H1 (cell line): ENCODE results near the gene SLC25A21. TPM values are rescaled to one million over a fixed set of nuclear protein-coding genes. Genes with fewer than 3 reads are reported as not detected.

Experiments used
- CTCF ChIA-PET: fragments of 300-600 bp; sonication (Branson Sonifier 250); formaldehyde crosslinking; loops from one replicate; lab custom pipeline; 2021; ENCODE audit not compliant: partially characterized antibody; lab: Charles Lee
- POLR2A ChIA-PET: fragments of 300-600 bp; sonication (Branson Sonifier 250); formaldehyde crosslinking; loops from one replicate; lab custom pipeline; 2021; ENCODE audit warnings: inconsistent platforms; ENCODE audit not compliant: partially characterized antibody; lab: Charles Lee
- DNase-seq, 2 experiments: peaks; one replicate each; pipeline versions ENCODE4 v3.0.0 to v3.0.0-alpha.2; 2010 to 2022; ENCODE audit warnings: low spot score in 2 of 2, low read depth in 1 of 2, mixed read lengths in 1 of 2
- FAIRE-seq: peaks from 2 replicates; lab custom pipeline; 2011; peaks lifted over from hg19 to GRCh38; lab: Jason Lieb, UNC
- H2AFZ ChIP-seq: 2 replicates; pipeline ENCODE4 v1.8.1; 2012; ENCODE audit warnings: low read length, inconsistent platforms
- H2AK5ac ChIP-seq: 2 replicates; pipeline ENCODE4 v1.6.1; 2013; ENCODE audit warnings: low read depth, low read length
- H2BK120ac ChIP-seq: replicated peaks from 2 replicates; pipeline ENCODE3; 2013; ENCODE audit warnings: low read depth, low read length, inconsistent platforms
- H2BK12ac ChIP-seq: 2 replicates; pipeline ENCODE4 v1.6.1; 2013; ENCODE audit warnings: low read depth, low read length
- H2BK15ac ChIP-seq: 2 replicates; pipeline ENCODE4 v1.6.1; 2013; ENCODE audit warnings: low read length
- H2BK20ac ChIP-seq: 2 replicates; pipeline ENCODE4 v1.6.1; 2013; ENCODE audit warnings: low read length
- H2BK5ac ChIP-seq: 2 replicates; pipeline ENCODE4 v1.6.1; 2013; ENCODE audit warnings: low read depth, low read length
- H3K14ac ChIP-seq: 2 replicates; pipeline ENCODE4 v1.6.1; 2013; ENCODE audit warnings: inconsistent platforms; ENCODE audit not compliant: insufficient read length
- H3K18ac ChIP-seq: 2 replicates; pipeline ENCODE4 v1.6.1; 2013; ENCODE audit warnings: low read length; ENCODE audit errors: extremely low read depth
- H3K23ac ChIP-seq: 2 replicates; pipeline ENCODE4 v1.6.1; 2013; ENCODE audit warnings: inconsistent platforms; ENCODE audit not compliant: insufficient read length
- H3K23me2 ChIP-seq: 2 replicates; pipeline ENCODE4 v1.6.1; 2013; ENCODE audit warnings: low read depth, low read length
- H3K27ac ChIP-seq: 2 replicates; pipeline ENCODE4 v1.6.1; 2011; ENCODE audit warnings: low read depth, low read length, inconsistent platforms
- H3K27me3 ChIP-seq, 4 experiments: replicated peaks in 1 of 4; 1 replicate in 1 of 4; 2 replicates in 3 of 4; pipeline versions ENCODE4 v1.6.1 to v1.8.1; 2011 to 2013; ENCODE audit warnings: low read length in 3 of 4, mild to moderate bottlenecking in 3 of 4, inconsistent platforms in 2 of 4, mixed read lengths in 2 of 4, moderate library complexity in 1 of 4; ENCODE audit not compliant: control insufficient read depth in 3 of 4, insufficient read depth in 3 of 4; ENCODE audit errors: extremely low read depth in 1 of 4
- H3K36me3 ChIP-seq, 4 experiments: 2 replicates each; pipeline versions ENCODE4 v1.6.1 to v1.8.1; 2011 to 2013; ENCODE audit warnings: mild to moderate bottlenecking in 4 of 4, low read length in 3 of 4, moderate library complexity in 2 of 4, control low read depth in 1 of 4, inconsistent platforms in 1 of 4; ENCODE audit not compliant: insufficient read depth in 4 of 4, control insufficient read depth in 2 of 4
- H3K4ac ChIP-seq: replicated peaks from 2 replicates; pipeline ENCODE3; 2013; ENCODE audit warnings: low read length, low read depth, mixed read lengths, inconsistent platforms; ENCODE audit not compliant: insufficient read length
- H3K4me1 ChIP-seq, 4 experiments: replicated peaks in 1 of 4; 1 replicate in 1 of 4; 2 replicates in 3 of 4; pipeline versions ENCODE4 v1.6.1 to v1.8.1; 2011 to 2013; ENCODE audit warnings: low read length in 3 of 4, inconsistent platforms in 2 of 4, mixed read lengths in 1 of 4; ENCODE audit not compliant: insufficient read depth in 4 of 4, control insufficient read depth in 3 of 4
- H3K4me2 ChIP-seq, 2 experiments: 2 replicates each; pipeline versions ENCODE4 v1.6.1 to v1.8.1; 2011 to 2013; ENCODE audit warnings: low read depth in 2 of 2, low read length in 2 of 2, control low read depth in 1 of 2, inconsistent platforms in 1 of 2, mild to moderate bottlenecking in 1 of 2; ENCODE audit not compliant: insufficient read depth in 1 of 2
- H3K4me3 ChIP-seq, 4 experiments: fragments of 200-600, 300-600 bp in 1 of 4; sonication (generic), shearing (Covaris generic), sonication (Bioruptor Twin) in 1 of 4; 2 replicates each; pipeline versions ENCODE4 v1.5.1 to v1.8.1; 2011 to 2016; ENCODE audit warnings: low read length in 4 of 4, low read depth in 3 of 4, control low read depth in 2 of 4, inconsistent platforms in 2 of 4, mild to moderate bottlenecking in 2 of 4, mixed read lengths in 1 of 4, moderate library complexity in 1 of 4; ENCODE audit not compliant: insufficient read depth in 2 of 4; ENCODE audit errors: extremely low read depth in 1 of 4
- H3K56ac ChIP-seq: replicated peaks from 2 replicates; pipeline ENCODE3; 2013; ENCODE audit warnings: low read depth, mild to moderate bottlenecking, mixed read lengths, low read length, inconsistent platforms; ENCODE audit not compliant: insufficient read length
- H3K79me1 ChIP-seq: 2 replicates; pipeline ENCODE4 v1.6.1; 2013; ENCODE audit warnings: low read depth, low read length, control low read depth
- H3K79me2 ChIP-seq, 2 experiments: 2 replicates each; pipeline versions ENCODE4 v1.6.1 to v1.8.1; 2012 to 2013; ENCODE audit warnings: low read length in 2 of 2, mild to moderate bottlenecking in 2 of 2, inconsistent platforms in 1 of 2; ENCODE audit not compliant: insufficient read depth in 2 of 2, control insufficient read depth in 1 of 2
- H3K9ac ChIP-seq, 4 experiments: replicated peaks in 1 of 4; 1 replicate in 1 of 4; 2 replicates in 3 of 4; pipeline versions ENCODE4 v1.6.1 to v1.8.1; 2011 to 2013; ENCODE audit warnings: low read depth in 3 of 4, low read length in 3 of 4, control low read depth in 2 of 4, mild to moderate bottlenecking in 2 of 4, moderate library complexity in 2 of 4, inconsistent platforms in 1 of 4; ENCODE audit errors: extremely low read depth in 1 of 4
- H3K9me3 ChIP-seq, 2 experiments: 2 replicates each; pipeline versions ENCODE4 v1.6.1 to v1.8.1; 2012 to 2013; ENCODE audit warnings: mild to moderate bottlenecking in 2 of 2, moderate library complexity in 2 of 2, control low read depth in 1 of 2, inconsistent platforms in 1 of 2, low read depth in 1 of 2, low read length in 1 of 2, mixed read lengths in 1 of 2; ENCODE audit not compliant: insufficient read depth in 2 of 2
- H4K20me1 ChIP-seq, 2 experiments: replicated peaks in 1 of 2; 2 replicates each; pipeline versions ENCODE3 to v1.8.1; 2011 to 2013; ENCODE audit warnings: inconsistent platforms in 2 of 2, low read length in 2 of 2, mild to moderate bottlenecking in 1 of 2; ENCODE audit not compliant: insufficient read depth in 2 of 2, control insufficient read depth in 1 of 2
- H4K5ac ChIP-seq: 2 replicates; pipeline ENCODE4 v1.6.1; 2013; ENCODE audit warnings: low read length, low read depth, mixed read lengths, inconsistent platforms; ENCODE audit not compliant: insufficient read length
- H4K8ac ChIP-seq: 2 replicates; pipeline ENCODE4 v1.8.0; 2013; ENCODE audit warnings: mild to moderate bottlenecking, moderate library complexity, low read length, inconsistent platforms; ENCODE audit not compliant: insufficient read depth; ENCODE audit errors: extremely low read depth
- H4K91ac ChIP-seq: replicated peaks from 2 replicates; pipeline ENCODE3; 2013; ENCODE audit warnings: low read length, mixed read lengths, inconsistent platforms; ENCODE audit not compliant: insufficient read length
- BACH1 ChIP-seq: IDR thresholded peaks from 2 replicates; pipeline ENCODE4 v1.6.1; 2012; ENCODE audit warnings: low read length, improper control_type of control experiment
- BCL11A ChIP-seq, 2 experiments: IDR thresholded peaks; one replicate each; pipeline ENCODE4 v1.6.1; 2011; ENCODE audit warnings: low read depth in 2 of 2, low read length in 2 of 2, mild to moderate bottlenecking in 2 of 2
- CHD1 ChIP-seq: IDR thresholded peaks from 2 replicates; pipeline ENCODE4 v1.6.1; 2012; ENCODE audit warnings: low read depth, low read length, improper control_type of control experiment
- FOSL1 ChIP-seq: IDR thresholded peaks from 2 replicates; pipeline ENCODE4 v1.6.1; 2011; ENCODE audit warnings: mild to moderate bottlenecking, low read depth, low read length, moderate library complexity; ENCODE audit not compliant: insufficient read depth
- POLR2AphosphoS5 ChIP-seq: IDR thresholded peaks from 2 replicates; pipeline ENCODE4 v1.6.1; 2011; ENCODE audit warnings: low read depth, low read length
- RAD21 ChIP-seq, 2 experiments: IDR thresholded peaks in 1 of 2; conservative IDR thresholded peaks in 1 of 2; 2 replicates each; pipeline ENCODE4 v1.6.1; 2011; ENCODE audit warnings: low read depth in 2 of 2, low read length in 2 of 2, improper control_type of control experiment in 1 of 2, inconsistent platforms in 1 of 2, mild to moderate bottlenecking in 1 of 2, moderate library complexity in 1 of 2
- RXRA ChIP-seq: IDR thresholded peaks from 2 replicates; pipeline ENCODE4 v1.6.1; 2011; ENCODE audit warnings: low read depth, mild to moderate bottlenecking, low read length, moderate library complexity; ENCODE audit not compliant: insufficient read depth
- SIX5 ChIP-seq: IDR thresholded peaks from 2 replicates; pipeline ENCODE4 v1.6.1; 2011; ENCODE audit warnings: mild to moderate bottlenecking, low read depth, low read length
- SP1 ChIP-seq: IDR thresholded peaks from 2 replicates; pipeline ENCODE4 v1.6.1; 2011; ENCODE audit warnings: low read depth, low read length
- TAF1 ChIP-seq: IDR thresholded peaks from 2 replicates; pipeline ENCODE4 v1.6.1; 2011; ENCODE audit warnings: mild to moderate bottlenecking, low read depth, low read length
- polyA plus RNA-seq, 7 experiments: library from polyadenylated mRNA; depleted of rRNA in 3 of 7; stranded (reverse) in 5 of 7; unstranded in 2 of 7; fragments of >200 nt in 5 of 7; fragments of 200-250 nt in 2 of 7; gene quantifications; 1 replicate in 5 of 7; 2 replicates in 1 of 7; 4 replicates in 1 of 7; pipeline versions ENCODE4 v1.2.1 to v1.2.3, GENCODE V29; 2011 to 2013; ENCODE audit warnings: missing spikeins in 2 of 7, mixed read lengths in 2 of 7
- total RNA-seq: library from RNA; stranded (reverse); fragmentation: NEBNext Ultra II Directional; extraction: Animal tissue kit (Norgen Biotek cat#: 25700); gene quantifications from 2 replicates; pipeline ENCODE4 v1.2.1, GENCODE V29; 2021

The SLC25A21 gene
- total and polyA plus RNA-seq, 2 of the 8 experiments (the other 6 are each of a cell fraction or from before 2014, with no cell fraction given) = 6.9 to 15.7 TPM

- Histone ChIP-seq H3K18ac (no peak overlapping the region), H3K79me2 (no peaks in the 10 kb centered on the region), H3K14ac (no peak overlapping the region), H4K20me1 (no peaks in the 10 kb centered on the region), H3K4ac (no peak overlapping the region), H3K27me3 (no peaks in the 10 kb centered on the region), H3K4me1 (no peaks in the 10 kb centered on the region), H2BK120ac (no peak overlapping the region), H3K27ac (no peak overlapping the region), H3K4me2 (no peak overlapping the region), H3K56ac (no peak overlapping the region), H3K36me3 (no peaks in the 10 kb centered on the region), H2AK5ac (no peak overlapping the region), H3K79me1 (no peaks in the 10 kb centered on the region), H3K4me3 (no peak overlapping the region), H4K8ac (no peak overlapping the region), H4K91ac (no peak overlapping the region), H3K23me2 (no peaks in the 10 kb centered on the region), H3K23ac (no peak overlapping the region)
- POLR2A ChIA-PET = no interaction called here
- no peak for FAIRE-seq
- TF ChIP-seq RAD21 (IDR thresholded peaks at IDR 0.05 in 1 of 2, conservative IDR thresholded peaks at IDR 0.05 in 1 of 2; ENCODE audit: low read depth in 2 of 2, low read length in 2 of 2) (no peak), RXRA (no peak), SIX5 (no peak), TAF1 (no peak), FOSL1 (no peak), BACH1 (no peak), BCL11A (IDR thresholded peaks at IDR 0.05; ENCODE audit: low read depth in 2 of 2, low read length in 2 of 2) (no peak), POLR2AphosphoS5 (no peak), SP1 (no peak), CHD1 (no peak)
- TF ChIP-seq, all 59 proteins: peak for 0
- Histone ChIP-seq H3K9me3 (no peaks in the 10 kb centered on the region), H2AFZ (no peak overlapping the region), H3K9ac (no peak overlapping the region), H2BK15ac (no peak overlapping the region), H2BK20ac (no peak overlapping the region), H2BK12ac (no peak overlapping the region), H4K5ac (no peak overlapping the region), H2BK5ac (no peak overlapping the region)
- CTCF ChIA-PET = interaction anchor here (0.9 to 2.4 kb wide), 2 partner anchors 38 to 182 kb away, joined by 3 to 6 read pairs; no protein-coding TSS in a partner anchor
- no peak for DNase-seq
These were observed 464.8 kb downstream of the SLC25A21 start for GRCh38 chr14:36707570-36707969.
